Upper lobe of left lung (tissue), 4 donors: Measurements from ENCODE around the gene SLC44A4.

Experiments
- CTCF ChIP-seq, 6 experiments: fragments of 450-650 bp in 4 of 6; fragments of 200-600 bp in 2 of 6; sonication (generic) in 2 of 6; IDR thresholded peaks; one replicate each; pipeline ENCODE4 v1.5.1; 2016 to 2019; ENCODE audit warnings: antibody characterized with exemption in 6 of 6
- EP300 ChIP-seq, 4 donors: sonication (generic); formaldehyde crosslinking; IDR thresholded peaks; one replicate each; pipeline ENCODE4 v1.5.1; 2017; ENCODE audit warnings: antibody characterized with exemption in 4 of 4, control low read depth in 2 of 4

DNA sequence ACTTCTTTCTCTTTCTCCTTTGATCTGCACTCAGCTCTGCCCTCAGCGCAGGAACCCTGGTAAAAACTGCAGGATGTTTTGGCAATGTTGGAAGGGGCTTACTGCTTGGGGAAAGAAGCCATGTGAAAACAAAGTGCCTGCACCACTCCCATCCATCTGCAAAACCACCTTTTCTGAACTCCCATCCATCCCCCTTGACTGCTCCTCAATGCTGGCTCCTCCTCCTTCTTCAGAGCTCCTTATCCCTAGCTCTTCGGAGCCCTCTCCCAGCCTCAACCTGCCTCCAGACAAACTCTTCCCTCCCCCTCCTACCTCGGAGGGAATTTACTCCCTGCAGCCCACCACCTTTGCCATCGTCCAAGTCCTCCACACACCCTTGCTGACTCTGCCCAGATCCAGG lies 27.3 kb upstream of the SLC44A4 start:
- TF ChIP-seq EP300 (IDR thresholded peaks at IDR 0.05): no peak
- TF ChIP-seq CTCF (IDR thresholded peaks at IDR 0.05): no peak
